ENCODE results near the gene SMPDL3A. TPM values are rescaled to one million over a fixed set of nuclear protein-coding genes. Genes with fewer than 3 reads are reported as not detected.

SMPDL3A gene
- total RNA-seq, 8 experiments from 2014 or later, result 2.7 to 22.6 (median 4.4) TPM

GRCh38 chr6:122753000-122753687, 35.9 kb upstream of the SMPDL3A start:
- in situ Hi-C loops (cut with MboI; ENCODE audit: low pct_unique_long_range_greater_than_20kb in 2 of 9, low sequenced_read_pairs in 9 of 9, unreplicated experiment in 9 of 9), result no loop called here
- 50 to 98% (median 79%) methylated on average over 1 to 10 of the region's 10 CpGs for WGBS, 10 experiments
- Histone ChIP-seq H3K4me1 (replicated peaks in 1 of 2) (no peaks in the 10 kb centered on the region), H3K4me3 (no peak overlapping the region), H3K27ac (no peak overlapping the region)
- ATAC-seq (replicated peaks in 6 of 8), result peak in 1 of 8 experiments; percentile 80

DNA sequence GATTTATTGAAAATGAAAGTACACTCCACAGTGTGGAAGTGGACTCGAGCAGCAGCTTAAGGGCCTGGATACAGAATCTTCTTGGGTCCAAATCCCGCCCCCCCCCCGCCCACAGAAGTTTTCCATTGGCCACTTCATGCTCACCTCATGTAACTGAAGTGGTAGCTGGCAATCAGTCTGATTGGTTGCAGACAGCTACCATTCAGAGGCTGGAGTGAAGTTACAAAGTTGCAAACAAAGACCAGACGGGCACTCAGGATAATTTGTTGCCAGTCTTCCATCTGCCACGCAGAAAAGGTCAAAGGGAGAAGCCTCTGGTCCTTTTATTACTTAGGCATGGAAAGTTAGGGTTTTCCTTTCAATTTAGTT, 35.4 kb upstream of the SMPDL3A start:
- no peak for ATAC-seq (replicated peaks in 6 of 8)
- Histone ChIP-seq H3K27ac (no peak overlapping the region), H3K4me1 (replicated peaks in 1 of 2) (no peaks in the 10 kb centered on the region), H3K4me3 (no peak overlapping the region)
- in situ Hi-C loops (cut with MboI; ENCODE audit: low pct_unique_long_range_greater_than_20kb in 2 of 9, low sequenced_read_pairs in 9 of 9, unreplicated experiment in 9 of 9), result no loop called here
- WGBS, 10 experiments, result 0 to 100% (median 51%) methylated on average over 1 to 3 of the region's 5 CpGs; no CpG with 5 or more reads in 2 of the 10 experiments

GRCh38 chr6:122754191-122754731, 34.8 kb upstream of the SMPDL3A start:
- H3K4me3 ChIP-seq, result no peak overlapping the region
- 0 to 87% (median 70%) methylated on average over 1 to 4 of the region's 5 CpGs; no CpG with 5 or more reads in 1 of the 10 experiments for WGBS, 10 experiments
- no peaks in the 10 kb centered on the region for H3K4me1 ChIP-seq (replicated peaks in 1 of 2)
- H3K27ac ChIP-seq, result no peak overlapping the region
- no peak for ATAC-seq (replicated peaks in 6 of 8)
- in situ Hi-C loops (cut with MboI; ENCODE audit: low pct_unique_long_range_greater_than_20kb in 2 of 9, low sequenced_read_pairs in 9 of 9, unreplicated experiment in 9 of 9), result no loop called here

DNA sequence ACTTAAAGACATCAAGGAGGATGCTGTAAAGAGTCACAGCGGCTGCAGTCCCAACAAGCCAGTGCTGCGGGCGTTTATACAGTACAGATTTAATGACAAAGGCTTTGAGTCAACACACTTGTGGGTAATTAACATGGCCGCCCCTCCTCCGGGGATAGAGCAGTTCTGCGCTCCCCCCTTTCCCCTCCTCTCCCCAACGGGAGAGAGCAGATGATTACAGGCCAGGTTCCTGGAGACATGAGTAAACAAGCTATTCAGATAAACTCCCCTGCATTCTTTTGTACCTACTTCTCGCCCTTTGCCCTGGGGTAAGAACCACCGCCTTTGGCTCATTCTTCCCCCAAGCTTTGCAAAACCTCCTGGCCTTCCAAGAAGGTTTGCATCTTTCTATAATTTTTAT, 33.2 kb upstream of the SMPDL3A start:
- WGBS, 10 experiments, result 30 to 100% (median 51%) methylated on average over 1 to 9 of the region's 9 CpGs; no CpG with 5 or more reads in 1 of the 10 experiments
- in situ Hi-C loops (cut with MboI; ENCODE audit: low pct_unique_long_range_greater_than_20kb in 2 of 9, low sequenced_read_pairs in 9 of 9, unreplicated experiment in 9 of 9), result no loop called here
- ATAC-seq (replicated peaks in 6 of 8), result no peak

DNA sequence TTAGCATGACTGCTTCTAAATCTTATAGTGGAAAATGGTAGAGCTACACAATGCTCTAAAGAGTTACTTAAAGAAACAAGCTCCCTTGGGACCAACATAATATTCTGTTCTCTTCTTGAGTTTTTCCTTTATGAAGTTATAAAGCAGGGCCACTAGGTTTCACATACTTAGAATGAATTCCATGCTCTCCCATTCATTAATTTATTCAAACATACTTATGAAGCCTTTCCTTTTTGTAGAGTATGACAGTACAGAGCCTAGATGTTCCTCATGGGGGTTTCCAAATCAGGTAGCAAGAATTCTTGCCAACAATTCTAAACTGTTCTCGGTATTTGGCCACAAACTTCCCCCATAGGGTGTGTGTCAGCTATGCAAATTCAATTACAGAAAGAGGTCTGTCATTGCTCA, 30.1 kb upstream of the SMPDL3A start:
- Histone ChIP-seq H3K4me3 (no peak overlapping the region), H3K4me1 (replicated peaks in 1 of 2) (no peaks in the 10 kb centered on the region), H3K27ac (no peak overlapping the region)
- in situ Hi-C loops (cut with MboI; ENCODE audit: low pct_unique_long_range_greater_than_20kb in 2 of 9, low sequenced_read_pairs in 9 of 9, unreplicated experiment in 9 of 9), result no loop called here
- 0 to 83% (median 36%) methylated on average over 1 of the region's 1 CpG; no CpG with 5 or more reads in 4 of the 10 experiments for WGBS, 10 experiments
- ATAC-seq (replicated peaks in 6 of 8), result peak in 2 of 8 experiments; percentile 88 to 91

More for the DNA sequence above, 33.2 kb upstream of the SMPDL3A start:
- H3K4me1 ChIP-seq (replicated peaks in 1 of 2), result no peaks in the 10 kb centered on the region
- no peak overlapping the region for H3K27ac ChIP-seq
- no peak overlapping the region for H3K4me3 ChIP-seq

GRCh38 chr6:122760330-122760729, 28.7 kb upstream of the SMPDL3A start:
- in situ Hi-C loops (cut with MboI; ENCODE audit: low pct_unique_long_range_greater_than_20kb in 2 of 9, low sequenced_read_pairs in 9 of 9, unreplicated experiment in 9 of 9), result no loop called here
- ATAC-seq (replicated peaks in 6 of 8), result no peak
- no peak overlapping the region for H3K4me3 ChIP-seq
- no peaks in the 10 kb centered on the region for H3K4me1 ChIP-seq (replicated peaks in 1 of 2)
- H3K27ac ChIP-seq, result no peak overlapping the region

DNA sequence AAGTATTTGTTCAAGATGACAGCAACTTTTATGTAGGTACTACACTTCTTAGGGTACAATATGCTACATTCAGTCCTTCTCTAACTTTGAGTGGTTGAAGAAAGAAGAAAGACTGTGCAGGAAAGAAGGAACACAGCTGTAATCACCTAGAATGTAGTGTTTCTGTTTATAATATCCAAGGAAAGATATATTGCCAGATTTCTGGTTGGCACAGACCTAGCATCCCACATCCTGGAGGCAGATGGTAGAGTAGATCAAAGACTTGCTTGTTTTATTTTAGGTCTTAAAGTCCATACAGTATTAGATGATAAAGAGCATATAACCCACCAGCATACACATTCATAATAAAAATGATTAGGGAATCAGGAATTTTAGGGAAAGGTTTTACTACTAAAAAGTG, 22.8 kb upstream of the SMPDL3A start:
- Histone ChIP-seq H3K4me3 (no peak overlapping the region), H3K4me1 (replicated peaks in 1 of 2) (no peaks in the 10 kb centered on the region), H3K27ac (no peak overlapping the region)
- in situ Hi-C loops (cut with MboI; ENCODE audit: low pct_unique_long_range_greater_than_20kb in 2 of 9, low sequenced_read_pairs in 9 of 9, unreplicated experiment in 9 of 9), result no loop called here
- ATAC-seq (replicated peaks in 6 of 8), result no peak

- no peaks in the 10 kb centered on the region for H3K4me1 ChIP-seq (replicated peaks in 1 of 2)
- H3K4me3 ChIP-seq, result no peak overlapping the region
- WGBS, 10 experiments, result 0 to 100% (median 60%) methylated on average over 1 of the region's 1 CpG; no CpG with 5 or more reads in 1 of the 10 experiments
- no peak for ATAC-seq (replicated peaks in 6 of 8)
- in situ Hi-C loops (cut with MboI; ENCODE audit: low pct_unique_long_range_greater_than_20kb in 2 of 9, low sequenced_read_pairs in 9 of 9, unreplicated experiment in 9 of 9), result no loop called here
- H3K27ac ChIP-seq, result no peak overlapping the region
Observed at GRCh38 chr6:122770835-122771601, 18.0 kb upstream of the SMPDL3A start.

- no peak for ATAC-seq (replicated peaks in 6 of 8)
- 46 to 100% (median 96%) methylated on average over 1 to 3 of the region's 3 CpGs; no CpG with 5 or more reads in 1 of the 10 experiments for WGBS, 10 experiments
Observed at GRCh38 chr6:122772724-122773415, 16.2 kb upstream of the SMPDL3A start.

GRCh38 chr6:122775975-122776374, 13.1 kb upstream of the SMPDL3A start:
- no peak for ATAC-seq (replicated peaks in 6 of 8)
- peaks cover 8 to 15% of the 10 kb centered on the region in 2 donors for H3K4me1 ChIP-seq (replicated peaks in 1 of 2)
- no peak overlapping the region for H3K4me3 ChIP-seq
- in situ Hi-C loops (cut with MboI; ENCODE audit: low pct_unique_long_range_greater_than_20kb in 2 of 9, low sequenced_read_pairs in 9 of 9, unreplicated experiment in 9 of 9), result no loop called here
- no peak overlapping the region for H3K27ac ChIP-seq

More at GRCh38 chr6:122772724-122773415, 16.2 kb upstream of the SMPDL3A start:
- Histone ChIP-seq H3K27ac (no peak overlapping the region), H3K4me1 (replicated peaks in 1 of 2) (no peaks in the 10 kb centered on the region), H3K4me3 (no peak overlapping the region)
- in situ Hi-C loops (cut with MboI; ENCODE audit: low pct_unique_long_range_greater_than_20kb in 2 of 9, low sequenced_read_pairs in 9 of 9, unreplicated experiment in 9 of 9), result no loop called here

DNA sequence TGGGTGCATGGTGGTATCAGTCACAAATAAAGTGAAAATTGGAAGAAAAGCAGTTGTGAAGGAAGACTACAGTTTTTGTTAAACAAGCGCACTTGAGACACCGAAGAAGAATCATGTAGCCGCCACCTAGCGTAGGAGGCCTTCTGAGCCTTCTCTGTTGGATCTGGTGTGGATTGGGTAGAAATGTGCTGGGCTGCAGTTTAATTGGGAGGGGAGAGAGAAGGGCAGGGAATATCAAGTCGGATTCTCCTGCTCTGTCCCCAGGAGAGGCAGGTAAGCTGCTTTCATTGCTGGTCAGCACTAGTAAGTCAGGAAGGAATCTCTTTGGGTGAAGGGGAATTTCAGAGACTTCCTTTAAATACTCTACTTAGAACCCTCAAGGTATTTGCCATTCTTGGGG, 10.8 kb upstream of the SMPDL3A start:
- Histone ChIP-seq H3K4me3 (no peak overlapping the region), H3K4me1 (replicated peaks in 1 of 2) (peaks cover 8 to 15% of the 10 kb centered on the region in 2 donors), H3K27ac (no peak overlapping the region)
- in situ Hi-C loops (cut with MboI; ENCODE audit: low pct_unique_long_range_greater_than_20kb in 2 of 9, low sequenced_read_pairs in 9 of 9, unreplicated experiment in 9 of 9), result no loop called here
- WGBS, 10 experiments, result 75 to 100% (median 95%) methylated on average over 1 to 5 of the region's 5 CpGs
- no peak for ATAC-seq (replicated peaks in 6 of 8)

DNA sequence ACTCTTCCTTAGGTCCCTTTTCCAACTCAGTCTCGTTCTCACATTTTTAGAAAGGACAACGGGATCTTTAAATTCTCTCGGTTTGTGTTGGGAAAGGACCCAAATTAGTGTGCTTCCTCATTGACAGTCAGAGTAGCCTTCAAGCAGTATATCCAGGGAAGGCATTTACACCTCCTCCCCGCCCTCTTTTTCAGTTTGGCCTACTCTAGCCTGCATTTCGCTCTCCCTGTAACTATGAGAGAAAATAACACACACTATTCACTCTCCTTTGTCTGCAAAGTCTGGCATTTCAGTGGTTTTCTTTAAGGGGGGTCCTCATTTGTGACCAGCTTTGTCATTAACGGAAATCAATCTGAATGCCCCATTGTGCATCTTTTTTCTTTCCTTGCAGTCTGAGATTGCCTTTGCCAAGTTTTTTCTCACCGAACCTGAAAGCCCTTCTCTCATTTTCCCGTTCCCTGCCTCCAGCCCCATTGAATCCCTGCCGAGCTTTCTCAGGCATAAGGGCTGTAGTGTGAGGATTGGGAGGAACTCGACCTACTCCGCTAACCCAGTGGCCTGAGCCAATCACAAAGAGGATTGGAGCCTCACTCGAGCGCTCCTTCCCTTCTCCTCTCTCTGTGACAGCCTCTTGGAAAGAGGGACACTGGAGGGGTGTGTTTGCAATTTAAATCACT, 9.9 kb upstream of the SMPDL3A start:
- H3K27ac ChIP-seq, result peak overlapping the region in 1 of 2 donors; percentile 0
- H3K4me1 ChIP-seq (replicated peaks in 1 of 2), result peaks cover 8 to 15% of the 10 kb centered on the region in 2 donors
- peak overlapping the region; percentile 3 to 32 (median 10) for H3K4me3 ChIP-seq
- WGBS, 10 experiments, result 0 to 53% (median 29%) methylated on average over 1 to 12 of the region's 13 CpGs
- in situ Hi-C loops (cut with MboI; ENCODE audit: low pct_unique_long_range_greater_than_20kb in 2 of 9, low sequenced_read_pairs in 9 of 9, unreplicated experiment in 9 of 9), result no loop called here
- peak in 6 of 8 experiments; percentile 82 to 99 (median 98) for ATAC-seq (replicated peaks in 6 of 8)

All from motor neuron (in vitro differentiated cells).